Activated gamma-delta T cell (primary cell): ENCODE data around the gene PNPLA4.

Source experiments
- DNase-seq: peaks from one replicate; lab custom pipeline; 2025; lab: John Stamatoyannopoulos, UW

Gene PNPLA4

GRCh38 chrX:7872042-7872441, 55.2 kb downstream of the PNPLA4 start:
- no peak for DNase-seq

- DNase-seq = no peak
Measured at GRCh38 chrX:7852166-7852565, 75.0 kb downstream of the PNPLA4 start.
